Activated naive CD4-positive, alpha-beta T cell treated with anti-CD3 and anti-CD28 coated beads, Interleukin-2, amount 10 ng/mL, durations not matched to agents 7 days and 5 days (primary cell): Measurements from ENCODE around the gene AFAP1.

ENCODE experiments used
- CTCF ChIA-PET: fragments of 350-600 bp; sonication (Branson Sonifier 250); formaldehyde crosslinking; loops from one replicate; lab custom pipeline; 2021; ENCODE audit warnings: antibody characterized with exemption; lab: Charles Lee
- DNase-seq: peaks from one replicate; pipeline ENCODE4 v3.0.0-alpha.2; 2020
- H3K27ac Mint-ChIP-seq: one replicate; pipeline ENCODE4 v1.8.0; 2021; ENCODE audit warnings: mild to moderate bottlenecking, moderate library complexity, mixed read lengths
- H3K27me3 Mint-ChIP-seq: one replicate; pipeline ENCODE4 v1.8.0; 2021; ENCODE audit warnings: mild to moderate bottlenecking, mixed read lengths
- H3K36me3 Mint-ChIP-seq: one replicate; pipeline ENCODE4 v1.8.0; 2021; ENCODE audit warnings: mixed read lengths
- H3K4me1 Mint-ChIP-seq: one replicate; pipeline ENCODE4 v1.8.0; 2021; ENCODE audit warnings: mixed read lengths
- H3K4me3 Mint-ChIP-seq: one replicate; pipeline ENCODE4 v1.8.0; 2021; ENCODE audit warnings: mild to moderate bottlenecking, moderate library complexity, mixed read lengths
- H3K9me3 Mint-ChIP-seq: one replicate; pipeline ENCODE4 v1.8.0; 2021; ENCODE audit warnings: mixed read lengths

The AFAP1 gene

GRCh38 chr4:7876201-7876875, 63.3 kb downstream of the AFAP1 start:
- peaks cover 2% of the 10 kb centered on the region for H3K9me3 Mint-ChIP-seq
- peak overlapping the region; percentile 92 for H3K27ac Mint-ChIP-seq
- peaks cover 2% of the 10 kb centered on the region for H3K36me3 Mint-ChIP-seq
- CTCF ChIA-PET, result interaction anchor here (0.7 to 4.7 kb wide), 19 partner anchors 10 to 110 kb away, joined by 3 to 53 read pairs (median 5); partner anchors contain the start of gene AFAP1
- H3K4me1 Mint-ChIP-seq, result peaks cover 70% of the 10 kb centered on the region
- DNase-seq, result peak; percentile 67
- H3K4me3 Mint-ChIP-seq, result peak overlapping the region; percentile 52
- H3K27me3 Mint-ChIP-seq, result no peaks in the 10 kb centered on the region

GRCh38 chr4:7874838-7875237, 64.8 kb downstream of the AFAP1 start:
- CTCF ChIA-PET, result interaction anchor here (0.8 to 4.7 kb wide), 6 partner anchors 10 to 104 kb away, joined by 3 to 53 read pairs (median 6); no protein-coding TSS in a partner anchor
- DNase-seq, result no peak
- peaks cover 58% of the 10 kb centered on the region for H3K4me1 Mint-ChIP-seq
- H3K4me3 Mint-ChIP-seq, result no peak overlapping the region
- peaks cover 6% of the 10 kb centered on the region for H3K36me3 Mint-ChIP-seq
- no peaks in the 10 kb centered on the region for H3K27me3 Mint-ChIP-seq
- peaks cover 2% of the 10 kb centered on the region for H3K9me3 Mint-ChIP-seq
- H3K27ac Mint-ChIP-seq, result no peak overlapping the region

DNA sequence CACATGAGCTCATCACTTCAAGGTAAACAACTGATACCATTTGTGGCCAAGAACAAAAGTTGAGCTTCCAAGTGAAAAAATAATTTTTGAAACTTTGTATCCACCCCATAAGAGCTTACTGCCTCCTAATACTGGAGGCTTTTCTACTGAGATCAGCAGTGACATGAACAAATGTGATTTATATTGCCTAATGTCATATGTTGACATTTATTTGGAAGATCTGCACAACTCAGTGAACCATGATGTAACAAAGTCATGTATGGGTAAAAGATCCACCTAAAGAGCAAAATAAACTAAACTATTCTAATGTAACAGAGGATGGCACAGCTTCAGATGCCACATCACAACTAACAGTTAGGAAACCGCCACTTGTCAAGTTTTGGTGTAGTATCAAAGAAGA, 65.8 kb downstream of the AFAP1 start:
- H3K27ac Mint-ChIP-seq, result no peak overlapping the region
- H3K4me1 Mint-ChIP-seq, result peaks cover 58% of the 10 kb centered on the region
- no peak overlapping the region for H3K4me3 Mint-ChIP-seq
- DNase-seq, result no peak
- CTCF ChIA-PET, result interaction anchor here (1.4 to 2.2 kb wide), 3 partner anchors 9 to 64 kb away, joined by 4 to 9 read pairs (median 6); no protein-coding TSS in a partner anchor
- no peaks in the 10 kb centered on the region for H3K27me3 Mint-ChIP-seq
- peaks cover 10% of the 10 kb centered on the region for H3K36me3 Mint-ChIP-seq
- H3K9me3 Mint-ChIP-seq, result peaks cover 2% of the 10 kb centered on the region

GRCh38 chr4:7872264-7872771, 67.3 kb downstream of the AFAP1 start:
- Mint-ChIP-seq H3K4me1 (peaks cover 59% of the 10 kb centered on the region), H3K27ac (no peak overlapping the region)
- CTCF ChIA-PET, result interaction anchor here (1.1 to 1.2 kb wide), 2 partner anchors 28 to 68 kb away, joined by 3 to 4 read pairs; no protein-coding TSS in a partner anchor

GRCh38 chr4:7871356-7871755, 68.3 kb downstream of the AFAP1 start:
- no peak for DNase-seq
- Mint-ChIP-seq H3K4me3 (no peak overlapping the region), H3K27me3 (no peaks in the 10 kb centered on the region), H3K4me1 (peaks cover 54% of the 10 kb centered on the region), H3K9me3 (peaks cover 2% of the 10 kb centered on the region), H3K27ac (no peak overlapping the region), H3K36me3 (peaks cover 13% of the 10 kb centered on the region)
- CTCF ChIA-PET, result interaction anchor here (1.1 to 1.2 kb wide), 2 partner anchors 27 to 67 kb away, joined by 3 to 4 read pairs; no protein-coding TSS in a partner anchor

More at GRCh38 chr4:7872264-7872771, 67.3 kb downstream of the AFAP1 start:
- H3K36me3 Mint-ChIP-seq, result peaks cover 12% of the 10 kb centered on the region
- no peaks in the 10 kb centered on the region for H3K27me3 Mint-ChIP-seq
- no peak for DNase-seq
- H3K4me3 Mint-ChIP-seq, result no peak overlapping the region
- peaks cover 2% of the 10 kb centered on the region for H3K9me3 Mint-ChIP-seq

DNA sequence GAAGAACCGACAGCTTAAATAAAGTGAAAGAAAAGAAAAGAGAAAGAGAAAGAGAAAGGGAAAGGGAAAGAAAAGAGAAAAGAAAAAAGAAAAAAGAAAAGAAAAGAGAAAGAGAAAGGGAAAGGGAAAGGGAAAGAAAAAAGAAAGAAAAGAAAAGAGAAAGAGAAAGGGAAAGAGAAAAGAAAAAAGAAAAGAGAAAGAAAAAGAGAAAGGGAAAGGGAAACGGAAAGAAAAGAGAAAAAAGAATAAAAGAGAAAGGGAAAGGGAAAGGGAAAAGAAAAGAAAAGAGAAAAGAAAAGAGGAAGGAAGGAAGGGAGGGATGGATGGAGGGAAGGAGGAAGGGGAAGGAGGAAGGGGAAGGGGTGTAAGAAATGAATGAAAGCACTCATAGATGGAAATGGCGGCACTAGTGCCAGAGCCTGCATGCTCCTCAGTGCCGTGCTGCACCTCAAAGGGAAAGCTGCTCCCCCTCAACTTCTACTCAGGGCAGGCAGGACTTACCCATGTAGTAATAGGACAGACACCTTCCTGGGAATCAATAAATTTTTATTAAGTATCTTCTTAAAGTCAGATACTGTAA, 70.7 kb downstream of the AFAP1 start:
- Mint-ChIP-seq H3K9me3 (peaks cover 5% of the 10 kb centered on the region), H3K27me3 (peaks cover 2% of the 10 kb centered on the region), H3K4me1 (peaks cover 39% of the 10 kb centered on the region), H3K27ac (peak overlapping the region; percentile 84), H3K36me3 (peaks cover 17% of the 10 kb centered on the region), H3K4me3 (peak overlapping the region; percentile 30)
- CTCF ChIA-PET, result interaction anchor here (0.7 to 1.9 kb wide), 7 partner anchors 14 to 118 kb away, joined by 3 to 10 read pairs (median 3); no protein-coding TSS in a partner anchor
- DNase-seq, result no peak

DNA sequence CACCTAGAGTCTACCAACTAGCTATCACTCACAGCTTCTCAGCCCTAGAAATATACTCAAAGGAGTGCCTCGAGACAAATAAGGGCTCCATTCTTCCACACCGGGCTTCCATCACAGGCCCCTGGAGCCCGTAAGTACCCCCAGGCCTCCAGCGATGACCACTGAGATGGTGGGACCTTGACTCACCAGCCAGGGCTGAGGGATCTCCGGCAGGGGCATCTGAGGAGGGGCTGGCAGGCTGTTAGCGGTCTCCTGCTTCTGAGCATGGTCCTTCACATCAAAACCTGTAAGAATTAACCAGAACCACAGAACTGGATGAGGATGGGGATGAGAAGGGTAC, 71.3 kb downstream of the AFAP1 start:
- no peak overlapping the region for H3K4me3 Mint-ChIP-seq
- H3K4me1 Mint-ChIP-seq, result peaks cover 33% of the 10 kb centered on the region
- H3K36me3 Mint-ChIP-seq, result peaks cover 18% of the 10 kb centered on the region
- peaks cover 6% of the 10 kb centered on the region for H3K9me3 Mint-ChIP-seq
- CTCF ChIA-PET, result interaction anchor here (0.8 to 1.9 kb wide), 6 partner anchors 13 to 99 kb away, joined by 3 to 10 read pairs (median 4); no protein-coding TSS in a partner anchor
- peaks cover 4% of the 10 kb centered on the region for H3K27me3 Mint-ChIP-seq
- DNase-seq, result no peak
- H3K27ac Mint-ChIP-seq, result peak overlapping the region; percentile 84

DNA sequence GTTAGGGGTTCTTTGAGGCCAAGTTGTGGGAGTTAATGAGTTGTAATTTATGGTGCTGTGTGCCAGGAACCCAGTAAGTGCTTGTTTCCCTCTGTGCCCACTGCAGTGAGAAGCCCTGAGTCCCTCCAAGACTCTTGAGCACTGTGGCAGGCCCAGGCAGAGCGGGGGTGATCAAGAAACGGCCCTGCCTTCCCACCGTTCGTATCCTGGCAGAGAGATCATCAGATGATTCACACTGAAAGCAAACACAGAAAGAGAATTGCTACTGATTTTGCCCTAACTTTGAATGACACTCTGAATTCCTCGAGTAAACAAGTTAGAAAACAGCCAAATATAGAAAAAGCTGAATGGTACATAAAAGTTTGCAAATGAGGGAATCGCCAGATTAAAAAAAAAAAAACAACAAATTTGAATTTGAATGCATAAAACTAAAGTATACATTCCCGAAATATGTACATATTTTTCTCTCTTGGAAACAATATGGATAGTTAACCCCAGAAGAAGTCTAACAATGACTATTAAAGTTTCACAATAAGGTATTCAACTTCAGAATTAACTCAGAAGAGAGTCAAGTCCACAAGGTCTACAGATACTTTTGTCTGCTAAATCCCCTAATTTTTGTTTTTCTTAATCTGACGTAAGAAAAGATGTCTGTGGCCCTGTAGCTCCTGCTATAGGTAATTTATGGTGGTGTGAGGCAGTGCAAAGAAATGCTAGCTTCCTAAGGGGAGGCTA, 71.8 kb downstream of the AFAP1 start:
- no peak for DNase-seq
- H3K27ac Mint-ChIP-seq, result peak overlapping the region; percentile 84
- peaks cover 18% of the 10 kb centered on the region for H3K36me3 Mint-ChIP-seq
- peaks cover 33% of the 10 kb centered on the region for H3K4me1 Mint-ChIP-seq
- CTCF ChIA-PET, result interaction anchor here (1.1 to 3.5 kb wide), 6 partner anchors 9 to 100 kb away, joined by 3 to 13 read pairs (median 5); no protein-coding TSS in a partner anchor
- H3K27me3 Mint-ChIP-seq, result peaks cover 4% of the 10 kb centered on the region
- peaks cover 6% of the 10 kb centered on the region for H3K9me3 Mint-ChIP-seq
- no peak overlapping the region for H3K4me3 Mint-ChIP-seq

DNA sequence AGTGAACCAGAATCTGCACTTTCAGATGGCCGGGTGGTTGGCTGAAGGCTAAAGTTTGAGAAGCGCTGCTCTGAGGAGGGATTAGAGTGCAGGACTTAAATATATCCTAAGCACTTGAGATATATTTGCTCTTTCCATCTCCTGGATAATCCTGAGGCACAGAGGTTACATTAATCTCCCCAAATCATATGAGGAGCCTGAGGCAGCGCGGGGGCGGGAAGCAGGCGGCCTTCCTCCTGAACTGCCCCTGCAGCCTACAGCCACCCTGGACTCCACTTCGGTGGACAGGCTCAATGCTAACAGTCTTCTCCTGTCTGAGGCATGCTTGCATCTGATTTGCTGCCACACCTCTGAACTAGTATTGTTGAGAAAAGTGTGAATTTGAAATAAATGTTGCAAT, 72.5 kb downstream of the AFAP1 start:
- peaks cover 4% of the 10 kb centered on the region for H3K27me3 Mint-ChIP-seq
- CTCF ChIA-PET, result interaction anchor here (1.6 to 3.5 kb wide), 2 partner anchors 10 to 12 kb away, joined by 3 to 13 read pairs; no protein-coding TSS in a partner anchor
- peaks cover 22% of the 10 kb centered on the region for H3K36me3 Mint-ChIP-seq

DNA sequence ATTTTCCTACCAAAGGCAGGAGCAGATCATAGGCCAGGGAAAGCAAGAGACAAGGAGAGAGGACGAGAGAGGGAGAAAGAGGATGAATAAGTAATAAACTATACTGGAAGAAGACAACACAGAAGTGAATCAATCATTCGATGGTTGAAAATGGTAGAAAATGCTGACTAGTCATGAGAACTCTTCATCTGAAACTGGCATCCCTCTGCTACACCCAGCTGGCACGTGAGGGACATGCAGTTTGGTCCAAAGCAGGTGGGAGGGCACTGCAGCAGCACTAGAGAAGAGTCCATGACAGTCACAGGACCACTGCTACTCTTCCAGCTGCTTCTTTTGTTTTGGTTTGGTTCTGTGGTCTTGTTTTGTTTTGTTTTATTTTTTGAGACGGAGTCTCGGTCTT, 74.1 kb downstream of the AFAP1 start:
- CTCF ChIA-PET, result interaction anchor here (0.6 to 3.5 kb wide), 6 partner anchors 11 to 82 kb away, joined by 3 to 13 read pairs (median 3); no protein-coding TSS in a partner anchor
- Mint-ChIP-seq H3K36me3 (peaks cover 24% of the 10 kb centered on the region), H3K4me1 (peaks cover 33% of the 10 kb centered on the region), H3K27ac (peak overlapping the region; percentile 3), H3K27me3 (peaks cover 4% of the 10 kb centered on the region), H3K9me3 (peaks cover 6% of the 10 kb centered on the region), H3K4me3 (no peak overlapping the region)
- DNase-seq, result no peak

More for the DNA sequence above, 72.5 kb downstream of the AFAP1 start:
- H3K27ac Mint-ChIP-seq, result no peak overlapping the region
- H3K4me1 Mint-ChIP-seq, result peaks cover 33% of the 10 kb centered on the region
- no peak overlapping the region for H3K4me3 Mint-ChIP-seq
- H3K9me3 Mint-ChIP-seq, result peaks cover 6% of the 10 kb centered on the region
- DNase-seq, result no peak

DNA sequence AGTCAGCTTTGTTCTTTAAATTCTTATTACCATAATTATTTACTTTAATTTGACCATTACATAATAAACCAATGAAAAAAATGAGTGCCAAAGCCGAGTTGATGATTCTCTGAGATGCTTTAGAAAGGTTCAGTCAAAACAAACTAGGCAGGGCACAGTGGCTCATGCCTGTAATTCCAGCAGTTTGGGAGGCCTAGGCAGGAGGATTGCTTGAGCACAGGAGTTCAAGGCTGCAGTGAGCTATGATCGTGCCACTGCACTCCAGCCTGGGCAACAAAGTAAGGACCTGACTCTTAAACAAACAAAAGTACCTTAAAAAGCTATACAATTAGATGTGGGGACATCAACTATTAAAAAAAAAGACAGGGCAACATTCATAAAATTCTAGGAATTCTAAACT, 75.0 kb downstream of the AFAP1 start:
- peaks cover 6% of the 10 kb centered on the region for H3K9me3 Mint-ChIP-seq
- CTCF ChIA-PET, result interaction anchor here (0.7 to 3.5 kb wide), 5 partner anchors 10 to 20 kb away, joined by 3 to 13 read pairs (median 6); no protein-coding TSS in a partner anchor
- H3K27ac Mint-ChIP-seq, result no peak overlapping the region
- peaks cover 31% of the 10 kb centered on the region for H3K4me1 Mint-ChIP-seq
- peaks cover 4% of the 10 kb centered on the region for H3K27me3 Mint-ChIP-seq
- peaks cover 25% of the 10 kb centered on the region for H3K36me3 Mint-ChIP-seq
- no peak overlapping the region for H3K4me3 Mint-ChIP-seq
- no peak for DNase-seq

DNA sequence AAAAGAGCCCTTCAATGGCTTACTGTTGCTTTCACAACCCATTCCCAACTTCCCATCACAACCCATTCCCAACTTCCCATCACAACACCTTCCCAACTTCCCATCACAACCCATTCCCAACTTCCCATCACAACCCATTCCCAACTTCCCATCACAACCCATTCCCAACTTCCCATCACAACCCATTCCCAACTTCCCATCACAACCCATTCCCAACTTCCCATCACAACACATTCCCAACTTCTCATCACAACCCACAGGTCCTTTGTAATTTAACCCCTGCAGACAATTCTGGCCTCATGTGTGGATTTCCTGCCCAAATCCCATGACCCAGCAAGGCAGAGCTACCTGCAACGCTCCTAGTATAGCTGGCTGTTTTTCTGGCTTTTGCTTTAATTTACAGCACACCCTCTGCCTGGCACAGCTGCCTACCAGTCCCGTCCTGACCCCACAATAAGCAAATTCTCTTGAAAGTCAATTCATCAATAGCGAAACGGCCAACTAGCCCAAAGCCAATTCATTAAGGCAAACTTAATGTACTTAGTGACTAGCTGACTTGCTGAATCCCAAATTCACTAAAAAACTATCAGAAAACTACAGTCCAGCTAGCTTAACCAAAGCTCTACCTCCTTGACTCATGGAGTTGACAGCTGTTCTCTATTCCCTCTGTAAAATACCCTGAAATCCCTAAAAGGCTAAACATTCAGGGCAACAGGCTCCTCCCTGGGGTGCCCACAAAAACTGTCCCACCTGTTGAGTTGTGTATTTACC, 75.6 kb downstream of the AFAP1 start:
- H3K27ac Mint-ChIP-seq, result peak overlapping the region; percentile 60
- peaks cover 6% of the 10 kb centered on the region for H3K9me3 Mint-ChIP-seq
- H3K36me3 Mint-ChIP-seq, result peaks cover 25% of the 10 kb centered on the region
- peaks cover 4% of the 10 kb centered on the region for H3K27me3 Mint-ChIP-seq
- peak; percentile 38 for DNase-seq
- peak overlapping the region; percentile 4 for H3K4me3 Mint-ChIP-seq
- CTCF ChIA-PET, result interaction anchor here (0.7 to 3.5 kb wide), 6 partner anchors 10 to 20 kb away, joined by 3 to 13 read pairs (median 6); no protein-coding TSS in a partner anchor
- H3K4me1 Mint-ChIP-seq, result peaks cover 27% of the 10 kb centered on the region
